H9 (cell line): ENCODE data around the gene WIPF1. TPM values are rescaled to one million over a fixed set of nuclear protein-coding genes. Genes with fewer than 3 reads are reported as not detected.

Experiments used
- DNase-seq: peaks from one replicate; pipeline ENCODE4 v3.0.0-alpha.2; 2017
- H2AFZ ChIP-seq: one replicate; pipeline ENCODE4 v1.6.1; 2013; ENCODE audit warnings: mild to moderate bottlenecking, low read length, control low read depth, moderate library complexity
- H2AK5ac ChIP-seq: 2 replicates; pipeline ENCODE4 v1.6.1; 2013; ENCODE audit warnings: low read length, control low read depth, mixed read lengths; ENCODE audit not compliant: insufficient read length
- H2BK120ac ChIP-seq: one replicate; pipeline ENCODE4 v1.6.1; 2013; ENCODE audit warnings: low read depth, mild to moderate bottlenecking, low read length, control low read depth, inconsistent platforms; ENCODE audit not compliant: poor library complexity, severe bottlenecking
- H2BK12ac ChIP-seq: 2 replicates; pipeline ENCODE4 v1.6.1; 2013; ENCODE audit warnings: low read length, control low read depth, mixed read lengths, low read depth; ENCODE audit not compliant: insufficient read length
- H2BK15ac ChIP-seq: 2 replicates; pipeline ENCODE4 v1.6.1; 2013; ENCODE audit warnings: low read depth, low read length, control low read depth
- H2BK20ac ChIP-seq: one replicate; pipeline ENCODE4 v1.6.1; 2013; ENCODE audit warnings: low read depth, mild to moderate bottlenecking, low read length, control low read depth, inconsistent platforms; ENCODE audit not compliant: poor library complexity, severe bottlenecking
- H2BK5ac ChIP-seq: 2 replicates; pipeline ENCODE4 v1.6.1; 2013; ENCODE audit warnings: low read length, control low read depth, mixed read lengths; ENCODE audit not compliant: insufficient read length
- H3K14ac ChIP-seq: 2 replicates; pipeline ENCODE4 v1.6.1; 2013; ENCODE audit warnings: low read length, control low read depth; ENCODE audit not compliant: insufficient read depth
- H3K18ac ChIP-seq: 2 replicates; pipeline ENCODE4 v1.6.1; 2013; ENCODE audit warnings: low read depth, mild to moderate bottlenecking, mixed read lengths, low read length, control low read depth; ENCODE audit not compliant: insufficient read length
- H3K23ac ChIP-seq: 2 replicates; pipeline ENCODE4 v1.6.1; 2013; ENCODE audit warnings: low read length, control low read depth, mixed read lengths, low read depth; ENCODE audit not compliant: insufficient read length
- H3K23me2 ChIP-seq: 2 replicates; pipeline ENCODE4 v1.6.1; 2013; ENCODE audit warnings: low read depth, mild to moderate bottlenecking, mixed read lengths, low read length, control low read depth; ENCODE audit not compliant: insufficient read length, poor library complexity, severe bottlenecking
- H3K27ac ChIP-seq: 2 replicates; pipeline ENCODE4 v1.5.1; 2013; ENCODE audit warnings: low read length, control low read depth, mixed read lengths, low read depth; ENCODE audit not compliant: insufficient read length
- H3K27me3 ChIP-seq: 2 replicates; pipeline ENCODE4 v1.6.1; 2013; ENCODE audit warnings: low read length, control low read depth, inconsistent platforms; ENCODE audit not compliant: insufficient read depth
- H3K4ac ChIP-seq: 2 replicates; pipeline ENCODE4 v1.6.1; 2013; ENCODE audit warnings: low read depth, mild to moderate bottlenecking, control low read depth, inconsistent platforms, low read length, moderate library complexity
- H3K4me1 ChIP-seq: 2 replicates; pipeline ENCODE4 v1.6.1; 2013; ENCODE audit warnings: low read length, control low read depth, inconsistent platforms; ENCODE audit not compliant: insufficient read depth
- H3K4me2 ChIP-seq: 2 replicates; pipeline ENCODE4 v1.6.1; 2013; ENCODE audit warnings: low read length, control low read depth, mixed read lengths; ENCODE audit not compliant: insufficient read length, insufficient read depth
- H3K56ac ChIP-seq: 2 replicates; pipeline ENCODE4 v1.6.1; 2013; ENCODE audit warnings: low read depth, mild to moderate bottlenecking, mixed read lengths, low read length, control low read depth; ENCODE audit not compliant: insufficient read length
- H3K79me1 ChIP-seq: 2 replicates; pipeline ENCODE4 v1.6.1; 2013; ENCODE audit warnings: low read depth, mild to moderate bottlenecking, moderate library complexity, low read length, control low read depth, inconsistent platforms; ENCODE audit not compliant: insufficient read depth, poor library complexity, severe bottlenecking
- H3K79me2 ChIP-seq: 2 replicates; pipeline ENCODE4 v1.6.1; 2013; ENCODE audit warnings: low read length, control low read depth, inconsistent platforms; ENCODE audit not compliant: insufficient read depth
- H3K9ac ChIP-seq: 2 replicates; pipeline ENCODE4 v1.6.1; 2013; ENCODE audit warnings: low read length, control low read depth, mixed read lengths; ENCODE audit not compliant: insufficient read length; ENCODE audit errors: extremely low read depth
- H3K9me3 ChIP-seq: one replicate; pipeline ENCODE4 v1.6.1; 2013; ENCODE audit warnings: low read depth, low read length, inconsistent platforms; ENCODE audit not compliant: control insufficient read depth
- H3T11ph ChIP-seq: one replicate; pipeline ENCODE4 v1.6.1; 2013; ENCODE audit warnings: mild to moderate bottlenecking, low read length, control low read depth, inconsistent platforms
- H4K20me1 ChIP-seq: one replicate; pipeline ENCODE4 v1.6.1; 2013; ENCODE audit not compliant: control insufficient read depth, insufficient read length, insufficient read depth
- H4K5ac ChIP-seq: 2 replicates; pipeline ENCODE4 v1.6.1; 2013; ENCODE audit warnings: low read depth, mild to moderate bottlenecking, mixed read lengths, low read length, control low read depth; ENCODE audit not compliant: insufficient read length
- H4K8ac ChIP-seq: replicated peaks from 2 replicates; pipeline ENCODE4 v1.6.1; 2013; ENCODE audit warnings: low read length, control low read depth, mixed read lengths, low read depth; ENCODE audit not compliant: insufficient read length
- H4K91ac ChIP-seq: 2 replicates; pipeline ENCODE4 v1.6.1; 2013; ENCODE audit warnings: low read depth, mild to moderate bottlenecking, moderate library complexity, mixed read lengths, low read length, control low read depth; ENCODE audit not compliant: insufficient read length
- H3K27ac Mint-ChIP-seq, 3 experiments: 2 replicates in 2 of 3; 3 replicates in 1 of 3; pipeline ENCODE4 v1.8.0; 2020 to 2021; ENCODE audit warnings: mixed read lengths in 3 of 3, mild to moderate bottlenecking in 1 of 3, moderate library complexity in 1 of 3
- H3K27me3 Mint-ChIP-seq: 2 replicates; pipeline ENCODE4 v1.8.0; 2021; ENCODE audit warnings: low read depth, mild to moderate bottlenecking, moderate library complexity, mixed read lengths
- H3K36me3 Mint-ChIP-seq, 3 experiments: 2 replicates in 2 of 3; 3 replicates in 1 of 3; pipeline ENCODE4 v1.8.0; 2020 to 2021; ENCODE audit warnings: low read depth in 3 of 3, mixed read lengths in 3 of 3; ENCODE audit not compliant: insufficient read depth in 1 of 3
- H3K4me1 Mint-ChIP-seq, 2 experiments: 2 replicates each; pipeline ENCODE4 v1.8.0; 2020; ENCODE audit warnings: mixed read lengths in 2 of 2
- H3K4me3 Mint-ChIP-seq, 2 experiments: 2 replicates in 1 of 2; 3 replicates in 1 of 2; pipeline ENCODE4 v1.8.0; 2020 to 2021; ENCODE audit warnings: mild to moderate bottlenecking in 2 of 2, mixed read lengths in 2 of 2, moderate library complexity in 1 of 2
- H3K9me3 Mint-ChIP-seq, 2 experiments: 2 replicates in 1 of 2; 3 replicates in 1 of 2; pipeline ENCODE4 v1.8.0; 2020; ENCODE audit warnings: mild to moderate bottlenecking in 2 of 2, mixed read lengths in 2 of 2, moderate library complexity in 1 of 2
- total RNA-seq: library from RNA; stranded (reverse); gene quantifications from 2 replicates; pipeline ENCODE4 v1.2.1, GENCODE V29; 2021
- TF ChIP-seq, protein P1 (sequence below): fragments of 200-600 bp; sonication (generic); conservative IDR thresholded peaks from 3 replicates; pipeline ENCODE4 v1.8.0; 2021; ENCODE audit warnings: antibody characterized with exemption, mild to moderate bottlenecking

WIPF1 gene
- total RNA-seq, 1 experiment from 2014 or later, result 5.1 TPM

GRCh38 chr2:174627216-174627615, 29.6 kb upstream of the WIPF1 start:
- no peak overlapping the region for H3K27ac Mint-ChIP-seq

More at GRCh38 chr2:174627216-174627615, 29.6 kb upstream of the WIPF1 start:
- Histone ChIP-seq H3K23me2 (no peaks in the 10 kb centered on the region), H4K8ac (no peak overlapping the region), H3K79me1 (no peaks in the 10 kb centered on the region), H4K5ac (no peak overlapping the region), H2AK5ac (no peak overlapping the region), H3K79me2 (no peaks in the 10 kb centered on the region), H3K4ac (no peak overlapping the region), H3T11ph (no peak overlapping the region), H3K27ac (no peak overlapping the region), H4K20me1 (no peaks in the 10 kb centered on the region), H3K23ac (no peak overlapping the region), H3K4me2 (no peak overlapping the region), H3K14ac (no peak overlapping the region), H3K56ac (no peak overlapping the region), H4K91ac (no peak overlapping the region), H3K27me3 (no peaks in the 10 kb centered on the region), H2BK20ac (no peak overlapping the region), H3K4me1 (no peaks in the 10 kb centered on the region), H2BK15ac (no peak overlapping the region), H2BK120ac (no peak overlapping the region), H2BK12ac (no peak overlapping the region), H2AFZ (no peak overlapping the region), H3K9ac (no peak overlapping the region), H3K18ac (no peak overlapping the region), H3K9me3 (no peaks in the 10 kb centered on the region), H2BK5ac (no peak overlapping the region)
- H3K4me3 Mint-ChIP-seq, result no peak overlapping the region
- TF ChIP-seq, protein P1, sequence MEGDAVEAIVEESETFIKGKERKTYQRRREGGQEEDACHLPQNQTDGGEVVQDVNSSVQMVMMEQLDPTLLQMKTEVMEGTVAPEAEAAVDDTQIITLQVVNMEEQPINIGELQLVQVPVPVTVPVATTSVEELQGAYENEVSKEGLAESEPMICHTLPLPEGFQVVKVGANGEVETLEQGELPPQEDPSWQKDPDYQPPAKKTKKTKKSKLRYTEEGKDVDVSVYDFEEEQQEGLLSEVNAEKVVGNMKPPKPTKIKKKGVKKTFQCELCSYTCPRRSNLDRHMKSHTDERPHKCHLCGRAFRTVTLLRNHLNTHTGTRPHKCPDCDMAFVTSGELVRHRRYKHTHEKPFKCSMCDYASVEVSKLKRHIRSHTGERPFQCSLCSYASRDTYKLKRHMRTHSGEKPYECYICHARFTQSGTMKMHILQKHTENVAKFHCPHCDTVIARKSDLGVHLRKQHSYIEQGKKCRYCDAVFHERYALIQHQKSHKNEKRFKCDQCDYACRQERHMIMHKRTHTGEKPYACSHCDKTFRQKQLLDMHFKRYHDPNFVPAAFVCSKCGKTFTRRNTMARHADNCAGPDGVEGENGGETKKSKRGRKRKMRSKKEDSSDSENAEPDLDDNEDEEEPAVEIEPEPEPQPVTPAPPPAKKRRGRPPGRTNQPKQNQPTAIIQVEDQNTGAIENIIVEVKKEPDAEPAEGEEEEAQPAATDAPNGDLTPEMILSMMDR, result no peak
- DNase-seq, result no peak
- no peaks in the 10 kb centered on the region; a peak in 1 of 5 replicates for H3K9me3 Mint-ChIP-seq
- no peaks in the 10 kb centered on the region for H3K27me3 Mint-ChIP-seq
- no peaks in the 10 kb centered on the region for H3K4me1 Mint-ChIP-seq
- H3K36me3 Mint-ChIP-seq, result no peaks in the 10 kb centered on the region
